ENCODE measurements around the gene GASK1A. TPM values are rescaled to one million over a fixed set of nuclear protein-coding genes. Genes with fewer than 3 reads are reported as not detected.

GASK1A gene
- total and polyA plus RNA-seq, 2 of the 8 experiments (the other 6 are each of a cell fraction or from before 2014, with no cell fraction given), result 4.7 to 7.9 TPM

GRCh38 chr3:43038010-43038409 lies 58.9 kb downstream of the GASK1A start:
- ChIA-PET POLR2A (ENCODE audit: partially characterized antibody) (no interaction called here), CTCF (ENCODE audit: partially characterized antibody) (interaction anchor here (0.6 kb wide), 1 partner anchor 14 kb away, joined by 3 read pairs; no protein-coding TSS in a partner anchor)
- H3K9ac ChIP-seq (replicated peaks in 1 of 4; ENCODE audit: extremely low read depth in 1 of 4, low read depth in 3 of 4, low read length in 3 of 4), result no peak overlapping the region
- peaks cover 0 to 1% of the 10 kb centered on the region in 2 experiments for H4K20me1 ChIP-seq (replicated peaks in 1 of 2; ENCODE audit: control insufficient read depth in 1 of 2, insufficient read depth in 2 of 2, low read length in 2 of 2)
- peaks cover under 1 to 2% of the 10 kb centered on the region in 2 experiments; a peak in 2 of 4 replicates for H3K9me3 ChIP-seq (ENCODE audit: insufficient read depth in 2 of 2, low read depth in 1 of 2, low read length in 1 of 2)
- no peak for DNase-seq (ENCODE audit: low read depth in 1 of 2, low spot score in 2 of 2)
- no peak overlapping the region for H4K91ac ChIP-seq (replicated peaks; ENCODE audit: insufficient read length, low read length)
- H3K18ac ChIP-seq (ENCODE audit: extremely low read depth, low read length), result no peak overlapping the region
- FAIRE-seq, result no peak
- WGBS, 2 experiments (ENCODE audit: extremely low coverage in 1 of 2, insufficient coverage in 1 of 2, insufficient read length in 1 of 2, insufficient replicate concordance in 2 of 2, low coverage in 1 of 2, low lambda C conversion rate in 2 of 2, missing lambda C conversion rate in 1 of 2), result 90% methylated on average over 7 of the region's 7 CpGs; no CpG with 5 or more reads in 1 of the 2 experiments
- no peak overlapping the region for H2BK15ac ChIP-seq (ENCODE audit: low read length)
- no peaks in the 10 kb centered on the region for H3K23me2 ChIP-seq (ENCODE audit: low read depth, low read length)
- no peak overlapping the region for H2BK5ac ChIP-seq (ENCODE audit: low read depth, low read length)
- H3K4ac ChIP-seq (replicated peaks; ENCODE audit: insufficient read length, low read depth, low read length), result no peak overlapping the region
- no peak overlapping the region for H3K56ac ChIP-seq (replicated peaks; ENCODE audit: insufficient read length, low read depth, low read length)
- H2AK5ac ChIP-seq (ENCODE audit: low read depth, low read length), result no peak overlapping the region
- no peak overlapping the region for H2BK20ac ChIP-seq (ENCODE audit: low read length)
- no peak overlapping the region for H3K23ac ChIP-seq (ENCODE audit: insufficient read length)
- H3K4me2 ChIP-seq (ENCODE audit: insufficient read depth in 1 of 2, low read depth in 2 of 2, low read length in 2 of 2), result no peak overlapping the region
- H3K27ac ChIP-seq (ENCODE audit: low read depth, low read length), result no peak overlapping the region
- H2AFZ ChIP-seq (ENCODE audit: low read length), result no peak overlapping the region
- no peaks in the 10 kb centered on the region for H3K36me3 ChIP-seq (ENCODE audit: control insufficient read depth in 2 of 4, insufficient read depth in 4 of 4, low read length in 3 of 4)
- H2BK120ac ChIP-seq (replicated peaks; ENCODE audit: low read depth, low read length), result no peak overlapping the region
- H2BK12ac ChIP-seq (ENCODE audit: low read depth, low read length), result no peak overlapping the region
- H3K4me3 ChIP-seq (ENCODE audit: extremely low read depth in 1 of 4, insufficient read depth in 2 of 4, low read depth in 3 of 4, low read length in 4 of 4), result no peak overlapping the region
- no peak overlapping the region for H4K8ac ChIP-seq (ENCODE audit: extremely low read depth, insufficient read depth, low read length)
- H3K14ac ChIP-seq (ENCODE audit: insufficient read length), result no peak overlapping the region
- H3K27me3 ChIP-seq (replicated peaks in 1 of 4; ENCODE audit: control insufficient read depth in 3 of 4, extremely low read depth in 1 of 4, insufficient read depth in 3 of 4, low read length in 3 of 4), result no peaks in the 10 kb centered on the region
- H3K79me1 ChIP-seq (ENCODE audit: low read depth, low read length), result no peaks in the 10 kb centered on the region
- no peaks in the 10 kb centered on the region for H3K4me1 ChIP-seq (replicated peaks in 1 of 4; ENCODE audit: control insufficient read depth in 3 of 4, insufficient read depth in 4 of 4, low read length in 3 of 4)
- H3K79me2 ChIP-seq (ENCODE audit: control insufficient read depth in 1 of 2, insufficient read depth in 2 of 2, low read length in 2 of 2), result no peaks in the 10 kb centered on the region
- no peak overlapping the region for H4K5ac ChIP-seq (ENCODE audit: insufficient read length, low read depth, low read length)
- TF ChIP-seq BRCA1 (IDR thresholded peaks at IDR 0.05; ENCODE audit: low read depth, low read length), result no peak
- TF ChIP-seq TAF7 (optimal IDR thresholded peaks at IDR 0.05; ENCODE audit: borderline replicate concordance, low read depth, low read length), result no peak
- TF ChIP-seq ZNF274 (IDR thresholded peaks at IDR 0.05; ENCODE audit: borderline replicate concordance, extremely low read depth, low read length), result no peak
- TF ChIP-seq SP4 (IDR thresholded peaks at IDR 0.05; ENCODE audit: low read length), result no peak
- no peak for TF ChIP-seq SIRT6 (IDR thresholded peaks at IDR 0.05; ENCODE audit: low read length)
- no peak for TF ChIP-seq CREB1 (IDR thresholded peaks at IDR 0.05)
- no peak for TF ChIP-seq E2F6 (IDR thresholded peaks at IDR 0.05)
- no peak for TF ChIP-seq TBP (IDR thresholded peaks at IDR 0.05; ENCODE audit: low read depth, low read length)
- TF ChIP-seq TAF1 (IDR thresholded peaks at IDR 0.05; ENCODE audit: low read depth, low read length), result no peak
- no peak for TF ChIP-seq SUZ12 (IDR thresholded peaks at IDR 0.05; ENCODE audit: low read length)
- no peak for TF ChIP-seq CTBP2 (IDR thresholded peaks at IDR 0.05; ENCODE audit: borderline replicate concordance, insufficient read depth, insufficient read length, low read length)
- no peak for TF ChIP-seq CTCF (IDR thresholded peaks at IDR 0.05; ENCODE audit: control extremely low read depth in 1 of 3, insufficient read depth in 1 of 3, low read depth in 1 of 3, low read length in 3 of 3)
